ENCODE data around the gene POU2F3. TPM values are rescaled to one million over a fixed set of nuclear protein-coding genes. Genes with fewer than 3 reads are reported as not detected.

Gene POU2F3
- total RNA-seq, 1 experiment from 2014 or later: 0.02 TPM

DNA sequence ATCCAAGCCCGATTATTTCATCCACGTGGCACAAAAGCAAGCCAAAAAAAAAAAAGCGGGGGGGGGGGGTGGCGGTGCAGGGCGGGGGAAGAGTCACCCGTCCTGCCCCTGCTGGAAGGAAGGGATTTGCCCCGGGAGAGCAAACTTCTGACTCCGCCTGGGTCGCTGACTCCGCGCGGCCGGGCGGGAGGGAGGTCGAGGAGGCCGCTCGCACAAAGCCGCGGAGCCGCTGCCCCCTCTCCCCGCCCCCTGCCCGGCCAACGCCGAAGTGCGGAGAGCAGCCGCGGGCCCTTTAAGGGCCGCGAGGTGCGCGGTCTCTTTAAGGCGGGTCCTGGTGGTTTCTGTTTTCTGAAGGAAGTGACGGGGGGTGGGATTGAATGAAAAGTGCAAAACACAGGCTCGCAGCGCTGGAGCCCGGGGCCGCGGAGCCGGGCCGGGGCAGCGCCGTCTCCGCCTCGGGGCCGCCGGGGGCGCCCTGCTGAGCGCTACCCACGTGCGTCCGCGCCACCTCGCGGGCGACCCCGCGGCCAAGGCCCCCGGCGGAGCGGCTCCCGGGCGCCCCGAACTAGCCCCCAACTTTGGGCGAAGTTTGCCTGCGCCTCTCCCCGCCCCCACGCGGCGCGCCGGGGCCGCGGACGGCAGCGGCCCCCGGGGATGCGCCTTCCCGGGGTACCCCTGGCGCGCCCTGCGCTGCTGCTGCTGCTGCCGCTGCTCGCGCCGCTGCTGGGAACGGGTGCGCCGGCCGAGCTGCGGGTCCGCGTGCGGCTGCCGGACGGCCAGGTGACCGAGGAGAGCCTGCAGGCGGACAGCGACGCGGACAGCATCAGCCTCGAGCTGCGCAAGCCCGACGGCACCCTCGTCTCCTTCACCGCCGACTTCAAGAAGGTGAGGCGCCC lies 29.1 kb upstream of the POU2F3 start, which contains the start of gene OAF:
Gene OAF (plus strand): TSS at position 407 of the 896 bp plus-strand sequence. CDS start 248 bp downstream, at position 655.
- DNase-seq (ENCODE audit: low read depth): peak; percentile 88

DNA sequence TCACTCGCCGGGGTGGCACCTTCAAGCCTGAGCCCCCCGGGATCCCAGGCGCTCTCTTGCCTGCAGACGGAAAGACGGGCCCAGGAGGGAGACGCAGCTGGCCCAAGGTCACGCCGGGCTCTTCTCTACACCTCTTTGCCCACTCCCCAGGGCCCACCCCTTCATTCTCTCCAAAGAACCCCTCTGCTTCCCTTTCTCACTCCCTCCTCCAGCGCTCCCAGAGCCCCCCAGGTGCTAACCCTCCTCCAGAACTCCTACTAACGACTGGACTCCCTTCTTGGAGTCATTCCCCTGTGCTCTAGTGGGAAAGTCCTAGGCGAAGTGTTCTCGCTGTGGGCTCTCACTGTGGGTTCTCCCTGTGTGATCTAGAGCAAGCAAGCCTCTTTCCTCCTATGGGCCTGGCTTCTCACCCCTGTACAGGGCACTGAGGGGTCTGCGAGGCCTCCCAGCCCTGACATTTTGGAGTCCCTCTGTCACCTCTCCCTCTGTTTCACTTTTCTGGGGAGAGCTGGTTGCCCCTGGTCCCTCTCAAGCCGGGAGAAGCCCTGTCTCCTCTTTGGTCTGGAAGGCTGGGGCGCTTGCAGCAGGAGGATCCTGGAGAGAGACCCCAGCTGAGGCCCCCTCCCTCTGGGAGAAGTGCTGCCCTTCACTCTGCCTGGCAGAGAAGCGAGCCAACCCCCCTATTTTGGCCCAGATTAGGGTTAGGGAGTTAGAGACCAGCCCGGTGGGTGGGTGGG lies 28.2 kb upstream of the POU2F3 start:
- DNase-seq (ENCODE audit: low read depth): no peak

DNA sequence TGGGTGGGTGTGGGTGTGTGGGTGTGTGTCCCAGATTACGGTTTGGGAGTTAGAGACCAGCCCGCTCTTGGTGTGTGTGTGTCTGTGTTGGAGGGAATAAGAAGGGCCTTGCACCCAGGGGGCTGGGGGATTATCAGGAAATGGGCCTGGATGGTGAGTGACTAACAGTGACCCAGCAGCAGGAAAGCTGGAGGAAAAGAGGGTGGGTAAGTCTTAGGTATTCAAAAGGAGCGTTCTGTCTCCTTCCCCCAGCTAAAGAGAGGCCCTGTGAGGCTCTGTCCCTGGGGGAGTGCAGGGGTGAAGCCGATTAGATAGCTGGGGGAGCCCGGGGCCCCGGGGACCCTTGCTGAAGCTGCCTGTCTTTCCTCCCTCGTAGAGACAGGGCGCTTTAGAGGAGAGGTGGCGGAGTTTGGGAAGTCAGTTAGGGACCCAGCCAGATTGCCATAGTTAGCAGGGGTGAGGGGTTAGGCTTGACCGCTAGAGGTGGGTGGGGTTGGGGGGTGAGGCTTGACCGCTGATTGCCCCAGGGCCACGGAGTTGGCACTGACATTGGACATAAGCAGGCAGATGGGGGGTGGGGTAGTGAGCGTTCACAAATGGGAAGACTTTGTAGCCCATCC lies 27.6 kb upstream of the POU2F3 start:
- no peak for DNase-seq (ENCODE audit: low read depth)

DNA sequence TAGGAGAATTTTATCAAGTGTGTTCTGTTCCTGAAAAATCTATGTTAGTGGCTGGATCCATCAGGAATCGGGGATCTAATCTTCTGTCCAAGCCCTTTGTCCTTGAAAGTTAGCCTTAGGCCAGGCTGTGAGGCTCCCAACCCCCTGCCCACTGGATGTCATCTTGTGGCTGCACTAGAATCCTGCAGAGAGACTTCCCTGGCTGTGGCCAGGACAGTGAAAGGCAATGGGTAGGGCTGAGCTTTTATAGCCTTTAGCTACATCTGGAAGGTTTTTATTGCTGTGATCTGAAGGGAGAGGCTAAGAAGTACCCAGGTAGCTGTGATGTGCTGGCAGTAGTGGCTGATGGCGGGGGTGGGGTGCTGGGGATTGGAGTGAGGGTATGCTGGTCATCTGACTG lies 27.0 kb upstream of the POU2F3 start:
- peak; percentile 70 for DNase-seq (ENCODE audit: low read depth)

DNA sequence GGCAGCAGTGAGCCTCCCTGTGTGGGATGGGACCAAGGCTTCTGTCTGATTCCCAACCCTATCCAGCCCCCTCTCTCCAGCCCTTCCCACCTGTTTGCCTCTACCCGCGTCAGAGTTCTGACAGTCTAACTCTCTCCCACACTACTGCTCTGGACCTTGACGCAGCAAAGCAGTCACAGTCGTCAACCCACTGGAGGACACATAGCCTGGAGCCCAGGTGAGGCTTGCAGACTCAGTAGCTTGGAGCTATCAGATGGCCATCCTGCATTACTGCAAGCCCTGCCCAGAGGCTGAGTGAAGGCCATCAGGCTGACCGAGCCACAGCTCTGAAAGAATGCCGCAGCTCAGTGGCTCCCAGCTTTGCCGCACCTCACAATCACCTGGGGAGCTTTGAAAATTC lies 25.4 kb upstream of the POU2F3 start:
- no peak for DNase-seq (ENCODE audit: low read depth)

DNA sequence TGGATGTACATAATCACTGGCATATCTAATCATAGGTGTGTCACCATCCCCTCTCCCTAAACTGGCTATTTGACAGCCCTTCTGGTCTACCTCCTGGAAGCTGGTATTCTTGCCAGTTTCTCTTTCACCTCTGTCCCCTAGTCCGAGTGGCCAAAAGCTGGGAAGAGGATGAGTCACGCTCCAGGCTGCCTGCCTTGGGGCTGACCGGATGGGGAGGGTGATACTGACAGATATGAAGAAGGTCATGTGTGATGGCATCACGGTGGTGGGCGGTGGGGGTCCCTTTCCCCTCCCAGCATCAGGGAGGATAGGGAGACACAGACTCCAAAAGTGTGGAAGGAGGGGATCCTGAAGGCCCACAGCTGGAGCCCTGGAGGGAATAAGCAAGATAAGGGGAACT lies 24.3 kb upstream of the POU2F3 start:
- DNase-seq (ENCODE audit: low read depth): peak; percentile 91

DNA sequence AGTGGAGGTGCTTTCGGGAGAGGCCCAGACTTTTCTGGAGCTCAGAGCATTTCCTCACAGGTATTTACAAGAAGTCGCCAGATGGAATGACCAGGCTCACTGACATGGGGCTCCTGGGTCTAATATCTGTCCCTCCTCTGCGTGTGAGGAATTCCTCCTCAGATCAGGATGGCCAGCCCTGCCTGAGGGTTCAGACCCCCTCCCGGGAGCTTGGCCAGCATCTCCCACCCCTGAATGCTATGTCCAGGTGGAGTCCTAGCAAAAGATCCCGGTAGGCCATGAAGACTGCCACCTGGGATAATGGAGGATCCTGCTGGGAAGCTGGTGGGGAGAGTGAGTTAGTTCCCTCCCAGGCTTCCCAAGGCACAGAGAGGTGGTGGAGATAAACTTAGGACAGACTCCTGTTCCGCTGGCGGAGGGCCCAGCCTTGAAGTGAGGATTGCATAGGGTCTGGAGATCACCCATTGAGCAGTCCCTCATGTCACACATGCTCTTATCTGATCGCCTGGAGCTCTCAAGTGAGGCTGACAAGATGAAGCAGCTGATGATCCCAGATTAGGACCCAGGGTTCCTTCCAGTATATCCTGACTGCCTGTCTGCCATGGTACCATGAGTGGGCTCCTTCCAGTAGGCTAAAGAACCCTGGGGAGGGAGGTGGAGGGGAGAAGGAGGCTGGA lies 23.4 kb upstream of the POU2F3 start:
- DNase-seq (ENCODE audit: low read depth): no peak

DNA sequence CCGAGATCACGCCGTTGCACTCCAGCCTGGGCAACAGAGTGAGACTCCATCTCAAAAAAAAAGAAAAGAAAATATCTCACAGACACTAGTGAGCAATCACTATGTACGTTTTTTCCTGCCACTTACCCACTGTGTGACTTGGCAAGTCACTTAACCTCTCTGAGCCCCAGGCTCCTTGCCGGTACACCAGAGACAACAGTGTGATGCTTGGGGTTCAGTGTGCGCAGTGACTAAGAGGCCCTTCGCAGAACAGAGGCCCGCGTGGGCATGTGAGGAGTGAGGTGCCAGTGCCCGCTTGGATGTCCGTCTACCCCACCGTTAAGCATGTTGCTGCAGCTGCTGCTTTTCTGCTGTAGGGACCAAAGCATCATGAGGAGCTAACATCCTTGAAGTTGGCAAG lies 22.4 kb upstream of the POU2F3 start:
- DNase-seq (ENCODE audit: low read depth): no peak

DNA sequence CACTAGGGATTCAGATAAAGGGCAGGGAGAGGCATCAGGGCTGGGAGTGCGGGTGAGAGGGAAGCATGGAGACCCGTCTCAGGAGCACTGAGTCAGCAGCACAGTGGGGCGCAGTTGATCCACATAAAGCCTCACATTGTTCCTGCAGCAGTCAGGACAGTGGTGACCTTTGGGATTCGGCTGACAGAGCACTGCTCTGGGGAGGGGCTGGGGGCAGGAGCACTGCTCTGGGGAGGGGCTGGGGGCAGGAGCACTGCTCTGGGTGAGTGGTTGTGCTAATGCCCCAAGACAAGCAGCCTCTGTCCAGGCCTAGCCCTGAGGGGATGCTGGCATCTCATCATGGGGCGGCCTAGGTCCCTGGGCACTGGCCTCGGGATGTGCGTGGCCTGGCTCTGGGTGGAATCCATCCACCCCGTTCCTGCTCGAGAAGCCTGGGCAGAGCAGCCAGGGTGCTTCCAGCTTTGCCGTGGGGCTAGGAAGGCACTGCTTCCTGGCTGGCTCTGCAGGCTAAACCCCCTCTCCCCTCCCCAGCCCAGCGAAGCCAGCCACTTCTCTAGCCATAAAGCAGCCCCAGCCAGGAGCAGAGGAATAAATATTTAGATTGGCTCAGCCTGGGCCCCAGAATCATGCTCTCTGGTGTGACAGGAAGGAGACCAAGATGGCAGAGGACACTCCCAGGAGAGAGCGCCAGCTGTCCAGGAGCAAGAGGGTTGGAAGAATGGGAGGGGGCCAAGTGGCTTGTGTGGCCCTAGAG lies 21.8 kb upstream of the POU2F3 start:
- DNase-seq (ENCODE audit: low read depth): no peak

DNA sequence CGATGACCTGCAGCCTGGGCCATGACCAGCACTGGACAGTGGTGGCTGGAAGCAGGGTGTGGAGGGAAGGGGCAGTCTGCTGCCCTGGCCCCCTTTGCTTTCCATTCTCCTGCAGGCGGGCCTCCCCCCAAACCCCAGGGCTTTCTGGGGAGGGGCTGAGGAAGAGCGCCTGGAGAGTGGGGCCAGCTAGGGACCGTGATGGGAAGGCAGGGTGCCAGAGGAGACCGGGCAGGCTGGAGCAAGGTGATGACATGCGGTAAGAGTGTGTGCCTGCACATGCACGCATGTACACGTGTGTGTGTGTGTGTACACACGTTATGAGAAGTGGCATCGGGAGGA lies 21.3 kb upstream of the POU2F3 start:
- no peak for DNase-seq (ENCODE audit: low read depth)

DNA sequence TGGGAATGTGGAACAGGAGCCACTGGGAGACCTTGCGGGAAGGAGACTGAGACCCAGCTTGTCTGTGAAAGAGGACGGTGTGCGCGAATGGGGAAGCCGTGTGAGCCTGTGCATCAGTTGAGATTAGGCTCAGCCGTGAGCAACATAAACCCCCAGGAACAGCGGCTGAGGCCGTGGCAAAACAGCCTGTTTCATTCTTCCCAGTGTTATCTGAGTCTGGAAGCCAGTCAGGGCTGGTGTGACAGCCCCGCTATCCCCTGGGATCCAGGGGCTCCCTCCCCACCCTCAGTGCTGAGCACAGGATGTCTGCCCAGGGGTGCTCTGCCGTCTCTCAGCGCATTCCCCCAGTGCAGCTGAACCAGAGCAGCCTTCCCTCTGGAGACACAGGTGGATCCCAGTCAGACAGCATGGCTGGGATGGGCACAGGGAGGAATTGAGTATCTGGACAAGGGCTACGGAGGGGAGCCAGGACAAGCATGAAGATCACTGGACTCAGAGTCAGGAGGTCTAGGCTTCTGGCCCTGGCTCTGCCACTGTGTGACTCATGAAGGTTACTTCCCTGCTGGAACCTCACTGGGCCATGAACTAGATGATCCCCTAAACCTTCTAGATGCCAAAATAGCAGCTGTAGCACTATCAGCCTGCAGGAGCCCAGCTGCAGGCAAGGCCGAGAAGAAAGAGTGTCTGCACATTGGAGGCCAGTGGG lies 20.6 kb upstream of the POU2F3 start:
- no peak for DNase-seq (ENCODE audit: low read depth)

DNA sequence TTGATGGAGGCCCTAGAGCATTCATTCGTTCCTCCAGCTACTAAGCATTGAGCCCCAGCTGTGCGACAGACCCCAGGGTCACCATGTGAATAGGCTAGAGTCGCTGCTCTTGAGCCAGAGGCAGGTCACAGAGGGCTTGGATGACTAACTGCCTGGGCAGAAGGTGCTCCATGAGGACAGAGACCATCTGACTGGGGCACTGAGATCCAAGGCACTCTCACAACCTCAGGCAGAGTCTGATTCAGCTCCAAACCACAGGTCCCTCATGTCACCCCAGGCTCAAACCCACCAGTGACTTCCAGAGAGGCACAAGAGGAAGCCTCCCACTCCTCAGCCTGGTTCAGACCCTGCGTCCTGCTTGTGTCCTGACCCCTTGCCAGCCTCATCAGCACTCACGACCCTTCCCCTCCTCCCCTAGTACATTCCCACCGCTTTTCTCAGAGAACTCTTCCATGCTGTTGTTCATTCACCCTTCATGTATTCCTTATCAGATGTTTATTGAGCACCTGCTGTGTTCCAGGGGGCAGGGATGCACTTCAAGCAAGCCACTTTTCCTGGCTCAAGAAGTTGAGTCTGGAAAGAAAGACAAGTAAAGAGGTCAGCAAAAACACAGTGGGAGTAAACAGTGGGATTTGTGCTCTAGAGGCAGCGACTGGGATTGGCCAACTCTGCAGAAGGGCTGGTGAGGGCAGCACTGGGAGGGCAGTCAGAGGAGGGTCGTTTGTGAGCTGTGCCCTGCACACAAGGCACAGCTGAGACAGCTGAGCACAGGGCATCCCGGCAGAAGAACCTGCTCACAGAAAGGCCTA lies 19.8 kb upstream of the POU2F3 start:
- peak; percentile 58 for DNase-seq (ENCODE audit: low read depth)

DNA sequence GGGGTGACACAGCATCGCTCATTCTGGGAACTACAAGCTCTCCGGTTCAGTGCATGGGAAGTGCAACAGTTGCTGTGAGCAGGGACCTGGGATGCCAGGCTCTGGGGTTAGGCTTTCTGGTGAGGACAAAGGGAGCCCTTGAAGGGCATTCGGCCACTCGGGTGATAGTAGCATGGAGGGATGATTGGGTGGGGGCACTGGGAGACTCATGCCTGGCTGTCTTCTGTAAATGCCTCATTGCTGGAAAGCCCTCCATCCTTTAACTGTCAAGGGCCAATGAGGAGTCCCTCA lies 19.2 kb upstream of the POU2F3 start:
- DNase-seq (ENCODE audit: low read depth): no peak

DNA sequence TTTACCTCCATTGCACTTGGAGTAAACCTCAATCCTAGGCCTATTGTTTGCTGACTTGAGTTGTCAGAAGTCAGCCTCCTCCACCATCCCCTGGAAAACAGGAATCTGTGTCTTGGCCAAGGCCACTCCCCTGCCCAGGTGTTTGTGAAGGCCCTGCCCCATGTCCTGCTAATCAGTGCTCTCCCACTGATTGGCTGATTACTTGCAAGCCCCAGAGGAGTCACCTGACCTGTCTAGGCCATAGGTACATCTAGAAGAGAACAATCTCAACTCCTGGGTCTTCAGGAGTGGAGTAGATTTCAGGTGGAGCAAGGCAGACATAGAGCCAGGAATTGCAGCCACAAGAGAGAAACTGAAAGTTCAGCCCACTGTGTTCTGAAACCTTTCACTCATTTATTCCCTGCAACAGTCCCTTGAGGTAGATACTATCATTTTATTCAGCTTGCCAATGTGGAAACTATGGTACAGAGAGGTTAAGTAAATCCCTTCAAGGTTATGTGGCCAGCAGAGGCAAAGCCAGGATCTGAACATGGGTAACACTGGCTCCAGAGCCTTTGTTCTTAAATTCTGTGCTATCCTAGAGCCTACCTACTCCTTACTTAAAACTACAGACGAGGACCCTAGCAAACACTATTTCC lies 18.7 kb upstream of the POU2F3 start:
- DNase-seq (ENCODE audit: low read depth): no peak

DNA sequence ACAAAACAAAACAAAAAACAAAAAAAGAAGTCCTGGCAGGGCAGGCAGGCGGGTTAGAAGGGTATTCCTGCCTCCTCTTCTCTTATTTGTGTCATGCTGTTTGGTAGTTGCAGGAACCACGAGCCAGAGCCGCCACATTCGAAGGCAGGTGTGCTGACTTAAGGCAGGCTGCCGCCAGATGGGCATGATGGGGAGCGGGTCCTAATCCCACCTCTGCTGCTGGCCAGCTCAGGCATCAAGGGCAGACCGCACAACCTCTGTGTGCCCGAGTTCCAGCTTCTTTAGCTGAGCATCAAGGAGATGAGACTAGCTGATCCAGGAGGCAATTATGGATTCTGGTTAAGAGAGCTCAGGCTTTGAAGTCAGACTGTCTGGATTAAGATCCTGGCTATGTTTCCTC lies 17.0 kb upstream of the POU2F3 start:
- no peak for DNase-seq (ENCODE audit: low read depth)

DNA sequence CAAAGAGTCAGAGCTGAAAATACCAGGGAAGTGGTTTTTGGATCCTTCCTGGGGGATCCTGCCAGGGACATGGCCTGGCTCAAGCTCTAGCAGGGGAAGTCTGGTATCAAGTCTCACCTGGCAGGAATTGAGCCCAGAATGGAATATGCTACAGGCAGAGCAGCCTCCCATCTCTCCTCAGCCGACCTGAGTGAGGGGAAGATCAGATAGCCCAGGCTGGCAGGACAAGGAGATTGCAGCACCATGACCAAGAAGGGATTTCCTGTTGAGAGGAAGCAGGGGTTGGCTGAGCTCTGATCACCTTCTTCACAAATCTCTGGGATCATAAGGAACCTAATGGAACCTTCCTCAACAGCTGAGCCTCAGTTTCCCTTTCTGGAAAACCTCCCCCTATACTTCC lies 16.1 kb upstream of the POU2F3 start:
- no peak for DNase-seq (ENCODE audit: low read depth)

DNA sequence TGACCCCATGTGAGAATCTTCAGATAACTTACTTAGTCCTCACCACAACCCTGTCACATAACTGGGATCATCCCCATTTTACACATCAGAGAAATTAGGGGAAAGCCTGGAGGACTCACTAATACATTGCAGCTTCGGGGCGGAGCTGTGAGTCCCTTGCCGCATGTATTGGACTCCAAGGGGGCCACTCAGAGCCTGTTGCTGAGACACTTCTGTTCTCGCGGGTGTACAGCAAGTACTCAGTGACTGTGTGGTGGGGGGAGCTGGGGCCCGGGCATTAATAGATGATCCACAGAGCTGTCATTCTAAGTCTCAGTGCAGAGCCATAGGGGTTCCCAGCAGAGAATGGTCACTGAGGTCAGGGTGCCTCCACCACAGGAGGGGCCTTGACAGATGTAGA lies 15.6 kb upstream of the POU2F3 start:
- no peak for DNase-seq (ENCODE audit: low read depth)

DNA sequence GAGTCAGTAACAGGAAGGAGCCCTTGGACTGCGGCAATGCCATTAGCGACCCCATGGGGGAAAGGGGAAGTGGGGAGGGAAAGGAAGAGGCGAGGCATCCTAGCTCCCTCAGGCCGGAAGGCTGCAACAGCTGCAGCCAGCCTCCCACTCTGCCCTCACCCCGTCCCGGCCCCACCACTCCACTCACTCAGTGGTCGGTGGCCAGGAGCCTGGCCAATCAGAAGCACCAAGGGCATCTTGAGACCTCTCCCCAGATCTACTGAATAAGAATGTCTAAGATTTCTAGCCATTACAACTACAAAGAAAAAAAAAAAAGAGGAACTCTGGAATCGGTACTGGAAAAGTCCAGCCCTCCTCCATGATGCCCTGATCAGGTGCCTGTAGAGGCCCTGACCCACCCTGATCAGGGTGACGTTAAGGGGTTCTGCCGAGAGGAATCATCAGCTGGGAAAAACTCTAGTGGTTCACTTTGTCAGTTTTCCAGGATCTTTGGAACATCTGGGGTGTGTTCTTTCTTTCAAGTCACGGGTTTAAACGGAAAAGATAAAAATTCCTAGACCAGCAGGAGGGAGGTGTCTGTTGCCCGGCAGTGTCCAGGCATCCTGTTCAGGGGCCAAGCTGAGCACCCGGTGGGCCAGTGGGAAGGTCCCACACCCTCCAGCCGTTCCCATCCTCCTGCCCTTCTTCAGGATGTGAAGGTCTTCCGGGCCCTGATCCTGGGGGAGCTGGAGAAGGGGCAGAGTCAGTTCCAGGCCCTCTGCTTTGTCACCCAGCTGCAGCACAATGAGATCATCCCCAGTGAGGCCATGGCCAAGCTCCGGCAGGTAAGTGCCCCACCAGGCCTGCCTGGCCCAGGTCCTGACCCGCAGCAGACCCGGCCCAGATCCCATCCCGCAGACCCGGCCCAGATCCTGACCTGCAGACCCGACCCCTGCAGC lies 14.7 kb upstream of the POU2F3 start:
- DNase-seq (ENCODE audit: low read depth): no peak

DNA sequence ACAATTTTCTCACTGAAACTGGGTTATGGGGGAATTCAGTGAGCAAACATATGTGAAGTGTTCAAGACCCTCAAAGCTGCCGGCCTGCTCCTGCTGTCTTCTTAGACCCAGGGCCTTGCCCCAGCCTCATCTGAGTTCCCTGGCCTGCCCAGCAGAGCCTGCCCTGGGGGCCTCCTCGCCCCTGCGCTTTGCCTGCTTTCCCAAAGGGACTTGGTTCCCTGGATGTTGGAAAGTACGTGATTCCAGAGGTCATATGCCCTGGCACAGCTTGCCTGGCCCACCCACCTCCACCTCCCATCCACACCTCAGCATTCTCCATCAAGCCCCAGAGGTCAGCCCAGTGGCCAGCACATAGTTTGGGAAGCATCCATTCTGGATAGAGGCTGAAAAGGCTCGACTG lies 13.7 kb upstream of the POU2F3 start:
- DNase-seq (ENCODE audit: low read depth): no peak
